ENCODE results near the gene PLK4.

Gene PLK4

DNA sequence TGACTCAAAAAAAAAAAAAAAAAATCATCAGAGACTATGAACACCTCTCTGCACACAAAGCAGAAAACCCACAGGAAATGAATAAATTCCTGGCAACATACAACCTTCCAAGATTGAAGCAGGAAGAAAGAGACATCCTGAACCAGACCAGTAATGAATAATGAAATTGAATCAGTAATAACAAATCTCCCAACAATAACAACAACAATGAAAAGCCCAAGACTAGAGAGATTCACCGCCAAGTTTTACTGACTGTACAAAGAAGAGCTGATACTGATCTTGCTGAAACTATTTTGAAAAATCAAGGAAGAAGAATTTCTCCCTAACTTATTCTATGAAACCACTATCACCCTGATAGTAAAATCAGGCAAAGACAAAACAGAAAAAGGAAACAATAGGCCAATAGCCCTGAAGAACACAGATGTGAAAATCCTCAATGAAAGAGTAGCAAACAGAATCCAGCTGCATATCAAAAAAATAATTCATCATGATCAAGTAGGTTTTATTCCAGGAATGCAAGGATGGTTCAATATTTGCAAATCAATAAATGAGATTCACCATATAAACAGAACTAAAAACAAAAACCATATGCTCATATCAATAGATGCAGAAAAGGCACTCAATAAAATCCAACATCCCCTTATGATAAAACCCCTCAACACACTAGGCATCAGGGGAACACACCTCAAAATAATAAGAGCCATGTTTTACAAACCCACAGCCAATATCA lies 31.0 kb upstream of the PLK4 start:
- TF ChIP-seq CTCF (conservative IDR thresholded peaks at IDR 0.05), result no peak
- TF ChIP-seq ZFX (IDR thresholded peaks at IDR 0.05), result no peak
- H3K27ac ChIP-seq, result no peak overlapping the region

DNA sequence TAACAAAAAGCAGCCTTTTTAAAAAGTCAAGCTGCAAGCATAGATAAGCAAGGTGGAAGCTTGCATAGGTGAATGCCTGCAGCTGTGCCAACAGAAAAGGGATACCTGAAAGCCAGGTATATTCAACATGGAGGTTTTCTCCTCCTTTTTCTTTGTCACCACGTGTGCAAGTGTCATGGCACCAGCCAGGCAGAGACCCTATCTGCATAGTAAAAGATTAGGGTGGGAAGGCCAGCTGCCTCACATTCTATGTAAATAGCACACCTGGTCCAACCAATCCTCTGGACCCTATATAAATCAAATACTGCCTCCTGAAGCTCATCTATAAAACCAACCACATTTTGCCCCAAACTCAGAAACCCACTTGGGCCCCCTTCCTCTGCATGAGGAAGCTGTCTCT lies 28.0 kb upstream of the PLK4 start:
- no peak overlapping the region for H3K27ac ChIP-seq
- TF ChIP-seq CTCF (conservative IDR thresholded peaks at IDR 0.05) (no peak), ZFX (IDR thresholded peaks at IDR 0.05) (no peak)

DNA sequence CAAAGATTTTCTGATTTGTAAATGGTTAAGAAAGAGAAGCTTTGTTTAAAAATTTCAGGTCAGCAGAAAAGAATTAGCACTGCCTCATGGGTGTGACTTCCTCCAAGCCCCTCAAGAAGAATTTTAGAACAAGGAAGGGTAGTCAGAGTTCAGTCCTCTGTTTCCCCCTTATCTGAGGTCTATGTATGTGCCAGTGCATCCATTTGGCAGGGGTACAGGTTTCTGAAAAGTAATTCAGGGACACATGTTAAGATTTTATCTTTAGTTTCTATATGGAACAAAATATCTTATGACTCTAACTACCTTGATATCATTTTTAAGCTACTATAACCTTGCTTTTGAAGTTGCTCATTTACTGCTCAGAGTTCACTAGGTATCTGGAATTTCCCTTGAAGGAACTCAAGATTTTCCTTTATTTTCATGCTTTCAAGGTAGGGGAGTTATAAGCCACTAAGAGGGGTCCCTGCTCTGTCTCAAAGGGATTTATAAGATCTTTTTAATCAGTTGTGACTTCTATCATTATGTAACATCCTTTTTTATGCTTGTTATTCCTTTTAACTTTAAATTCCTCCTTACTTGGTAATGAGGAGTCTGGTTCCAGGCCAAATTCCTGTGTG lies 24.4 kb upstream of the PLK4 start:
- TF ChIP-seq ZFX (IDR thresholded peaks at IDR 0.05), result no peak
- TF ChIP-seq CTCF (conservative IDR thresholded peaks at IDR 0.05), result no peak
- no peak overlapping the region for H3K27ac ChIP-seq

DNA sequence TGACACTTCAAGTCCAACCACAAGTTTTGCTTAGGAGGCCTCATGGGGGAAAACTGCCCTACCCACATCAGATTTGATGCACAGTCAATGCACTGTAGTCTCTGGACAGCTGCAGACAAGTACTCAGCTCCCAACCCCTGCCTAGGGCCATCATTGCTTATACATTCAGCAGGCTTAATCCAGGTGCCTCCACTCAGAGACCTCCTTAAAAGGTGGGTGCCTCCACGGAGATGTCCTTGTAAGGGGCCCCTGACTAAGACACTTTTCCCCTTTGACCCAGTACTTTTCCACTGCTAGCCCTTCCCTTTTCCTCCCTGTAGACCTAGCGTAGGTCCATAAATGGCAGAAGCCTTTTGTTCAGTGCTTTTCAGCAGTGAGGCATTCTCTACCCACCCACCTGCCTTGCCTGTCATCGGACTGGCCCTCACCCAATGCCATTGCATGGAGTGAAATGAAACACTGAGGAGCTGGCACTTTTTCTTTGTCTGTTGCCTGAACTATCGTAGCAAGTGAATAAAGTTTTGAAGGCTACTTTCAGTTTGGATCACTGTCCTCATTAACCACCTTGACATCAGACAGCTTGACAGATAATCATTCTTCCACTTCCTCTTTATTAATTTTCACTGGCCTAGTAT lies 23.8 kb upstream of the PLK4 start:
- H3K27ac ChIP-seq, result no peak overlapping the region
- TF ChIP-seq CTCF (conservative IDR thresholded peaks at IDR 0.05) (no peak), ZFX (IDR thresholded peaks at IDR 0.05) (no peak)

GRCh38 chr4:127857641-127858040 lies 23.1 kb upstream of the PLK4 start:
- H3K27ac ChIP-seq, result no peak overlapping the region
- TF ChIP-seq ZFX (IDR thresholded peaks at IDR 0.05) (no peak), CTCF (conservative IDR thresholded peaks at IDR 0.05) (no peak)

- no peak for TF ChIP-seq CTCF (conservative IDR thresholded peaks at IDR 0.05)
- TF ChIP-seq ZFX (IDR thresholded peaks at IDR 0.05), result no peak
- no peak overlapping the region for H3K27ac ChIP-seq
Observed at GRCh38 chr4:127868196-127868595, 12.5 kb upstream of the PLK4 start.

DNA sequence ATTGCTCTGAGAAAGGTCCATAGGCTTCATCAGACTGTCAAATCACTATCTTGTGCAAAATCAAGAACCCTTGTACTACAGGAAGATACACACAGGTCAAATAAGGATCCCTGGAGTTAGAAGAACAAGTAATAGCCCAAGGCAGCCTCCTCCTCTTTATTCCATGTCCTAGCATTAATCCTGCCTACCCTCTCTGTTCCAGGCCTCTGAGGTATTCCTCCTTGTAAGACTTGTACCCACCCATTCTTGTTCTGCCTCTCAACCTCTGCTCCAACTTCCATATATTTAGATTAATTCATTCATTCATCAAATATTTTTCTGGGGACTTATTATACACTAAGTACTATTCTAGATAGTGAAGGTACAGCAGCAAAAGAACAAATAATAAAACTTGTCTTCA lies 10.4 kb upstream of the PLK4 start:
- H3K27ac ChIP-seq, result no peak overlapping the region
- TF ChIP-seq ZFX (IDR thresholded peaks at IDR 0.05) (no peak), CTCF (conservative IDR thresholded peaks at IDR 0.05) (no peak)
